Activated naive CD4-positive, alpha-beta T cell treated with Interleukin-2 at 50 U/mL for 16 hours (primary cell): Measurements from ENCODE around the gene FAM120A.
"Not testable (repeated sequence)": the region's sequence is repeated elsewhere in the genome, so short reads cannot be mapped to it uniquely, and the experiment has no call there.

Experiments
- DNase-seq: peaks from one replicate; pipeline ENCODE4 v3.0.0-alpha.2; 2020

FAM120A gene

GRCh38 chr9:93475108-93475507 is 23.6 kb downstream of the FAM120A start:
- no peak for DNase-seq

GRCh38 chr9:93475856-93476255 is 24.4 kb downstream of the FAM120A start:
- no peak for DNase-seq

- no peak for DNase-seq
These were observed 25.4 kb downstream of the FAM120A start for GRCh38 chr9:93476924-93477323.

- no peak for DNase-seq
These were observed 25.9 kb downstream of the FAM120A start for GRCh38 chr9:93477397-93477796.

- DNase-seq: no peak
These were observed 28.2 kb downstream of the FAM120A start for GRCh38 chr9:93479726-93480125.

GRCh38 chr9:93480262-93480661 is 28.8 kb downstream of the FAM120A start:
- no peak for DNase-seq

GRCh38 chr9:93480728-93481324 is 29.3 kb downstream of the FAM120A start:
- DNase-seq: no peak

GRCh38 chr9:93483497-93483896 is 32.0 kb downstream of the FAM120A start:
- no peak for DNase-seq

GRCh38 chr9:93486268-93486667 is 34.8 kb downstream of the FAM120A start:
- DNase-seq: no peak

- DNase-seq: no peak
These were observed 36.8 kb downstream of the FAM120A start for GRCh38 chr9:93488244-93488643.

- no peak for DNase-seq
These were observed 40.2 kb downstream of the FAM120A start for GRCh38 chr9:93491593-93492232.

GRCh38 chr9:93492327-93492726 is 40.8 kb downstream of the FAM120A start:
- DNase-seq: no peak

GRCh38 chr9:93493949-93494348 is 42.5 kb downstream of the FAM120A start:
- no peak for DNase-seq

- no peak for DNase-seq
These were observed 44.8 kb downstream of the FAM120A start for GRCh38 chr9:93496285-93496684.

GRCh38 chr9:93500571-93501298 is 49.2 kb downstream of the FAM120A start:
- no peak for DNase-seq

GRCh38 chr9:93501406-93501805 is 49.9 kb downstream of the FAM120A start:
- DNase-seq: no peak

- no peak for DNase-seq
These were observed 51.9 kb downstream of the FAM120A start for GRCh38 chr9:93503381-93503780.

GRCh38 chr9:93505541-93506132 is 54.2 kb downstream of the FAM120A start:
- DNase-seq: no peak

- no peak for DNase-seq
These were observed 56.3 kb downstream of the FAM120A start for GRCh38 chr9:93507768-93508167.

GRCh38 chr9:93508207-93508606 is 56.7 kb downstream of the FAM120A start:
- no peak for DNase-seq

GRCh38 chr9:93509084-93509483 is 57.6 kb downstream of the FAM120A start:
- DNase-seq: no peak

GRCh38 chr9:93510041-93510440 is 58.6 kb downstream of the FAM120A start:
- no peak for DNase-seq

GRCh38 chr9:93511228-93511627 is 59.7 kb downstream of the FAM120A start:
- not testable (repeated sequence) for DNase-seq
